Left ventricle myocardium superior (tissue), 1 donor: ENCODE measurements around the gene DYNC1H1. TPM values are rescaled to one million over a fixed set of nuclear protein-coding genes. Genes with fewer than 3 reads are reported as not detected.
A peak's percentile ranks its signal among the peaks of the same experiment; 100 is the strongest.

Source experiments
- ATAC-seq: fragments of 200-7000 bp; cut with Tn5 transposase; one replicate; pipeline ENCODE4 v1.9.1; 2020; ENCODE audit warnings: mild to moderate bottlenecking, moderate library complexity
- DNase-seq: peaks from one replicate; pipeline ENCODE4 v3.0.0-alpha.2; 2020
- intact Hi-C: fragments of 100-400 bp; cut with micrococcal nuclease; formaldehyde crosslinking; loops from one replicate; pipeline ENCODE4 v1.11.0; 2022
- long read RNA-seq: library from polyadenylated mRNA; unstranded; transcript quantifications from one replicate; pipeline ENCODE4 v2.0.0, GENCODE V29; 2021
- total RNA-seq: library from RNA; stranded (reverse); fragmentation: NEBNext Ultra II Directional; extraction: Animal tissue kit (Norgen Biotek cat#: 25700); gene quantifications from one replicate; pipeline ENCODE4 v1.2.1, GENCODE V29; 2021
- donor health status: DM: no; HTN: yes; CAD: no; lungs with severe emphysema.

The DYNC1H1 gene
- 387 TPM for total RNA-seq
- long read RNA-seq, partial matches to known transcripts: 196 of 213 reads
- long read RNA-seq, other reads (novel, unspliced or antisense): 12 of 213 reads

DNA sequence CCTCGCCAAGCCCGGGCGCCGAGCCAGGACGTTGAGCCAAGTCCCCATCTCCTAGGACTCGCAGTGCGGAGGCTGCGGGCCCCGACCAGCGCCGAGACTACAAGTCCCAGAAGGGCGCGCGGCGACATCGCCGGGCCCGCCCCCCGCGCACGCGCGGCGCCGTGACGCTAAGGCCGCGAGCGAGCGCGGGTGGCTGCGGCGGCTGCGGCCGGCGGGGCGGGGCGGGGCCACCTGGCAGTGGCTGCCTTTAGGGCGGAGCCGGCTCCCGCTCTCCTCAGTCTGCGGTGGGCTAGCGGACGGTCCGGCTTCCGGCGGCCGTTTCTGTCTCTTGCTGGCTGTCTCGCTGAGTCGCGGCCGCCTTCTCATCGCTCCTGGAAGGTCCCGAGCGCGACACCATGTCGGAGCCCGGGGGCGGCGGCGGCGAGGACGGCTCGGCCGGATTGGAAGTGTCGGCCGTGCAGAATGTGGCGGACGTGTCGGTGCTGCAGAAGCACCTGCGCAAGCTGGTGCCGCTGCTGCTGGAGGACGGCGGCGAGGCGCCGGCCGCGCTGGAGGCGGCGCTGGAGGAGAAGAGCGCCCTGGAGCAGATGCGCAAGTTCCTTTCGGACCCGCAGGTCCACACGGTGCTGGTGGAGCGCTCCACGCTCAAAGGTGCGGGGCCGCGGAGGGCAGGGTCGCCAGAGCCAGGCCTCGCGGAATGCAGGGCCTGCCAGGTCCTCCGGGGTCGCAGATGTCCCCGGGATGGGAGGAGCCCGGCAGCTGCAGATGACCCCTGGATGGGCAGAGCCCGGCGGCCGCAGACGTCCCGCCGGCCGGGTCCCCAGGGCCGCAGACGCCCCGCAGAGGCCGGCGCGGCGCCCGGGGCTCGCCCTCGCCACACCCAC is at the start of gene DYNC1H1:
Gene DYNC1H1, plus strand, starts transcription at position 277 of the 884 bp plus-strand sequence. Its CDS starts 119 bp downstream, at position 396.
- DNase-seq (peak; percentile 99), ATAC-seq (peak; percentile 90)
- intact Hi-C loops: no loop called here

DNA sequence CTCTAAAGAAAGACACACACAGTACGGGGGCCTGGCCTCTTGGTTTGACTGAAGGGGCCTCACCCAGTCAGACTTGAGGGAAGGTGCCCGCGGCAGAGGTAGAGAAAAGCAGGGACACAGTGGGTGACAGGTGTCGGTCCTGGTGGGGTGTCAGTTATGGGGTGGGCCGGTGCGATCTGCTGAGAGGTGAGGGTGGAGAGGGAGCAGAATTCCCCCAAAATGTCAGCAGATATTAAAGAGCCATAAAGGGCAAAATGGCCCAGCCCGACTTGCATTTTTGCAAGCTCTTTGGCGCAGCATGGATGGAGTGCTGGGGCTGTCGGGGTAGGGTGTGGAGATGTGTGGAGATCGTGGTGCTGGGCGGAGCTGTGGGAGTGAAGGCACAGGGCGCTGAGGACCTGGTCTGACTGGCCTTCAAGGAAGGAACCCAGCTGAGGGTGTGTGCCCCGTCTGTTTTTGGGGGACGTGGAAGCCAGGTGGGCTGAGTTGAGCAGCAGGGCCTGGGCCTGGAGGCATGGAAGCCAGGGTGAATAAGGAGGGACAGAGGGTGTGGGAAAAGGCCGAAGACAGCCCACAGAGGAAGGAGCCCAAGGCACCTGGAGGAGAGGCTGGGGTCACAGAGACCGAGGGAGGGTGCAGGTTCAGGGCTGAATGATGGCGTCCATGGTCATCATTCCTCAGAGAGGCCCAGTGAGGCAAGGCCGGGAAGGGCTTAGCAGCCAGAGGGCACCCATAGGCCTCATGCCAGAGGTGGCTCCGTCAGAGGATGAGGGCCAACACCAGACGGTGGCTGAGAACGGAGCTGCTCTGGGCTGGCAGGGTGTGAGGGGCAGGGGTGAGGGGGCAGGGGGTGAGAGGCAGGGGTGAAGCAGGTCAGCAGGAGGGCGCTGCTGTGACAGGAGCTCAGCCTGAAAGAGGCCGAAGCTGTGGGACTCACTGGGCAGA is 48.2 kb upstream of the DYNC1H1 start:
- intact Hi-C loops: no loop called here
- ATAC-seq (peak; percentile 62), DNase-seq (no peak)

DNA sequence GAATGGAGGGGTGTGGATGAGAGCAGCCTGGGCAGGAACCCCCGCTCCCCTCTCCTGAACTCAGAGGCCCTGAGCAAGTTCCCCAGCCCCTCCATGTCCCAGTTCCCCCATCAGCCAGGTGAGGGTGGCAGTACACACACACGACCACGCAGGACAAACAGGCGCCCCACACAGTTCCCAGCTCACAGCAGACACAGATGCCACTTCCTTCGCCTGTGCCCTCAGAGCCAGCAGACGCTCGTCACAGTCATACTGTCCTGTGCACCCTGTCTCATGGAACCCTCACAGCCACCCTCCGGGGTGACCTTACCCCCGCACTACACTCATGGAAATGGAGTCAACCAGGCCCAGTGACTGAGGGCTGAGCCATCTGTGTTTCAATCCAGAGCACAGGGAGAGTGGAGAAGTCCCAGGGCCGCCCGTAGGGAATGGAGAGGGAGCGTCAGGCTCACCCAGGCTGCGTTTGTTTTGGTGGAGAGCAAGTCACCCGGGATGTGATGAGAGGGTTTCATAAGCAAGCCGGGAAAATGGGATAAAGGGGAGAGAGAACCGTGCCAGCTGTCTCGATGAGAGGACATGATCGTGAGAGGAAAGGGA is 47.5 kb upstream of the DYNC1H1 start:
- no peak for DNase-seq
- ATAC-seq: peak; percentile 40
- intact Hi-C loops: no loop called here

DNA sequence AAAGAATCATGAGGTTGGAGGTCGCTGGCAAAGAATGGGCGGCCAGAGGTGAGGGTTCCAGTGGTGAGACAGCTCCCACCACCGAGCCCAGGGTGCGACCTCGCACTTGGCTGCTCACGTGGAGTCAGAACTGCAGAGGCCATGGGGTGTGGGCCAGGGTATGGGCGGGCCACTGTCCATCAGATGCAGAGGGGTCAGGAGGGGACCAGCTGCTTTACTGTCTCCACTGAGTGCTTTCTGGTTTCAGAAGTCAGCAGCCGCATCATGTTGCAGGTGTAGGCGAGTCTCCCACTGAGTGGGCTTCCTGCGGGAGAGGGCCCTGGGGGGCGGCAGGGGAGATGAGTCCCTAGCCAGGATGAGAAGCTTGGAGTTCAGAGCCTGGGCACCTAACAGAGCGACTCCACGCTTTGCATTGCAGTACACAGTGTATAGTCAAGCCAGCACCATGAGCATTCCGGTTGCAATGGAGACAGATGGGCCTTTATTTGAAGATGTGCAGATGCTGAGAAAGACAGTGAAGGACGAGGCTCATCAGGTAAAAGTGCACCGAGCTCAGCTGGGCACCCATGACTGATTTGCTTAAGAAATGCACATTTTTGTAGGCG is 46.9 kb upstream of the DYNC1H1 start:
- intact Hi-C loops: no loop called here

DNA sequence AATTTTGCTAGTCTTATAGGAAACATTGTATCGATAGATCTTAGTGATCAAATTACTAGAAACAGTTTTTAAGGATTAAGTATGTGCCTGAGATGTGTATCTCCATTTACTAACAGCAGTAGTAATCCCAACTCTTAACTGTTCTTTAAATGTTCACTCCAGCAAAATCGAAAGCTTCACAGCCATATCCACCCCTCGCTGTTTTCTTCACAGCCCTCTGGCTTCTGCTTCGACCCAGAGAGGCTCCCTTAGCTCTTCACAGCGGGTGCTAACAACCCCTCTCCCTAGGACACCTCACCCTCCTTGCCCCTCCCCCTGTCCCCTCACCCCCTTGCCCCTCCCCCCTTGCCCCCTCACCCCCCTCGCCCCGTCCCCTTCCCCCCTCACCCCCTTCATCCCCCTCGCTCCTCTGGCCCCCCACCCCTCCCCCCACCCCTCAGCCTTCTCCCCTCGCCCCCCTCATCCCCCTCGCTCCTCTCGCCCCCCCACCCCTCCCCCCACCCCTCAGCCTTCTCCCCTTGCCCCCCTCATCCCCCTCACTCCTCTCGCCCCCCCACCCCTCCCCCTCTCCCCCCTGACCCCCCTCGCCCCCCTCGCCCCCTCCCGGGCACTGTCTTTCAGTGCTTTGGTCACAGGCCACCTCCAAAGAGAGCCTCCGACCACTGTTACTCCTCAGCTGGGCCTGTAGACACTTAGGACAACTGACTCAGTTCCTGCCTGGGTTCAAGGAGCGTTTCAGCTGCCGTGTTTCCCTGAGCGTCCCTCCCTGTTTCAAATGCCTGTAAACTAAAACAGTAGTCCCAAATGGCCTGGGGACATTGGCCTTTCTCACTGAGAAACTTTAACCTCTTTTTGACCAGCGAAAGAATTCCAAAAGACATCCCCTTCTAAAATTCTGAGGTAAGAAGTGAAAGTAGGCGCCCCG is 46.0 kb upstream of the DYNC1H1 start:
- DNase-seq (no peak), ATAC-seq (no peak)
- intact Hi-C loops: no loop called here

More for the DNA sequence above, 46.9 kb upstream of the DYNC1H1 start:
- no peak for DNase-seq
- ATAC-seq: peak; percentile 19

DNA sequence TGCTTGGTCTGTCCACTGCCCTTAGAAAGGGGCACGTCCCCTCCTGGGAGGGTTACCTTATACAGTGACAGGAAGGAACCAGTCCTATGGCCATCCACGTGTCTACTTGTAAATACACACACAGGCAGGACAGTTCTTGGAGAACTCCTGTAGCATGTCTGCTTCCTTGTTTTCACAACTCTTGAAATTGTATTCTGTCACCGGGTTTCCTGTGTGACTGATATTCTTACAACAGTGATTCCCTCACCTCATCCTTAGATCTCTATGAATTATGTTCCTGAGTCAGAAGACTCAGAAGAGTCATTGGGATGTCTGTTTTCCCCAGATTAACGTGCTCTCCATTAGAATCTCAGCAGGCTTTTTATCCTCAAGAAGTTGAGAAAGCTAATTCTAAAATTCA is 44.1 kb upstream of the DYNC1H1 start:
- no peak for DNase-seq
- intact Hi-C loops: no loop called here
- ATAC-seq: no peak

DNA sequence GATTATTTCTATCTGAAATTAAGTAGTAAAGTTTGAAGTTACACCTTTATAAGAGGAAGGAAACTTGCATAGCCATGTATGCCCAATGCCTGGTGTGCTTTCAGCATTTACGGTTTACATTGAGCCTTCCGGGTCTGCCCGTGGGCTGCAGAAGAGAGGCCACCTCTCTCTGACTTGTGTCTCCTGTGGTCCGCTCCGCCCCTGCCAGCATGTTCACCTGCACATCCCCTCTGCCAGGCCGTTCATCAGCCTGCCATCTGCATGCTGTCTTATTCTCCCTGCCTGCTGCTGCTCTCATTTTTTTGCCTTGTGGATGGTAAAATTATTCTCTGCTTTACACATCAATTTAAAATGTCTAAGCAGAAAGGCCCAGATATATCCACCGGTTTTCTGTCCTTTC is 41.5 kb upstream of the DYNC1H1 start:
- ATAC-seq: no peak
- intact Hi-C loops: no loop called here

DNA sequence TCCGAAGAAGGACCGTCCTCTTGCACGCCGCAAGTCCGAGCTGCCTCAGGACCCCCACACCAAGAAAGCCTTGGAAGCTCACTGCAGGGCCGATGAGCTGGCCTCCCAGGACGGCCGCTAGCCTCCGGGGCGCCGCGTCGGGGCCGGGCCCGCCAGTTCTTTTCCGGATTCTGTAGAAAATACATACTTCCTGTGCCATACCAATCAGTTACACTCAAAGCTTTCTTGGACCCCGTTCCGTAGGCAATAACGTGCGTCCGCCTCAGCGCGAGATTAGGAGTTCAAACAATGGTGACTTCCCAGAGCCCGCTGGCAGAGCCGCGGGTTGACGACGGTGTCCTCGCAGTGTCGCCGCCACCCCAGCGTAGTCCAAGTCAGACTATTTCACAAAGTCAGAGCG is 39.2 kb upstream of the DYNC1H1 start:
- intact Hi-C loops: no loop called here
- ATAC-seq: no peak
- no peak for DNase-seq

More for the DNA sequence above, 41.5 kb upstream of the DYNC1H1 start:
- no peak for DNase-seq

DNA sequence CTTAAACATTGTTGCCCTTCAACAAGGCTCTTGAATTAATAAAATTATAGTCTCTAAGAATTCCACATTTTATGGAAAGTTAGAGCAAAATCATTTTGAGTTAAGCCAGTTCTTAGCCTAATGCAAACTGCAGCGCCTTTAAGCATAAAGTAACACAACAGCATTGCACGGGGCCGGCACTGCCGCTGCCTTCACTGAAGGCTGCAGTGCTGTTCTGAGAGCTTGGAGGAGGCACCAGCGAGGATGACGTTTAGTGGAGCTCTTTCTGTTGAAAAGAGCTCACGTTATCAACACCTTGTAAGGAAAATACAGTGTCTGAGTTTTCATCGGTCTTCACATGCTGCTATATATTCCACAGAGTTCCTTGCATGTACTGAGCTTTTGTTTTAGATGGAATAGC is 38.3 kb upstream of the DYNC1H1 start:
- ATAC-seq: peak; percentile 28
- intact Hi-C loops: no loop called here
- no peak for DNase-seq

DNA sequence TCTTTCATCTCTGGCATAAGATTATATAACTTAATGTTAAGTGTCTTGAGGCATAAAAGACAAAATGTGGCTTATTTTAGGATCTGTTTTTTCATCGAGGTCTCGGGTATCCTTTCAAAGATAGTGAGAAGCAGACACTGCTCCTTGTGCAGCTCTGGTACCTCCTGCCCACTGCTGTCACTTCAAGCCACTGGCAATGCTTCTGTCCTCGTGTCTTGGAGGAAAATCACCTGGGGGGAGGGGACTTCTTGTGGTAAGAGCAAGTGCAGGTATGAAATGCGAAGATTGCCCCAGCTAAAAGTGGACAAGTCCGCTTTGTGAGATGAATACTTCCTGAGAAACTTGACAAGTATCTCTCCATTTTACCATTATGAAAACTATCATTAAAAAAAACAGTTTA is 37.8 kb upstream of the DYNC1H1 start:
- DNase-seq (no peak), ATAC-seq (no peak)
- intact Hi-C loops: no loop called here

DNA sequence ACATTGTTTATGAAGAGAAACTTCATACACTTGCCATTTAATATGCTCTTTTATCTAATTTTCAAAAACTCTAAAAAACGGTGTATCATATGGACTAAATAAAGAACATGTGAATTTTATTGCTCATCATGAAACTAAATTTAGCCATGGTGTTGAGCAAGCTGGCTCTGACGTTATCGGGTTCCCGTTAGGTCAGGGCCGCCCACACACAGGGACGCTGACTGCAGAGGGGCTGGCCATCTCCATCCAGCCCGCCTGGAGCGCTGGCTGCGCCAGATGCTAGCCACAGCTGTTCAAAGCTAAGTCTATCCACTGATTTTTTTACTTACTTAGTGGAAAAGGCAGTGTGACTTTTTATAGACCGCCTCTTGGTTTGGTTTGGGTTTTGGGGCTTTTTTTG is 36.5 kb upstream of the DYNC1H1 start:
- DNase-seq (peak; percentile 94), ATAC-seq (peak; percentile 98)
- intact Hi-C loops: no loop called here

DNA sequence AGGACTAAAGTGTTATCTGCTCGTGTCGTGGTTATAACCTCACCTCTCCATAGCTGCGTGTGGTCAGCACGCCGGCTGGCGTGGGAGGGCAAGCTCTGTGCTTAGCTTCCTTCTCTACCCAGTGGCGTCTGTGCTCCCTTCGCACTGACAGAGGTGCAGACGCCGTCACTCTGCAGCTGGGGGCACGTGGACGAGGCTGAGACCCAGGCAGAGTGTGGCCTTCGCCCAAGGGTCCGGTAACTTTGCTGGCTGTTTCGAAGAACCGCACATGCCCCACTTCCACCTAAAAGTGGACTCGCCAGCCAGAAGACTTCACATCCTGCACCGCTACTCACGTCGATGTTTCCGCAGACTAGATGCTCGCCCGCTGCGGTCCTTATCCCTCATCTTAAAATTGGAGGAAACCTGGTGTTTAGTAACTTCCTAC is 35.9 kb upstream of the DYNC1H1 start:
- intact Hi-C loops: no loop called here
- DNase-seq (no peak), ATAC-seq (peak; percentile 26)

DNA sequence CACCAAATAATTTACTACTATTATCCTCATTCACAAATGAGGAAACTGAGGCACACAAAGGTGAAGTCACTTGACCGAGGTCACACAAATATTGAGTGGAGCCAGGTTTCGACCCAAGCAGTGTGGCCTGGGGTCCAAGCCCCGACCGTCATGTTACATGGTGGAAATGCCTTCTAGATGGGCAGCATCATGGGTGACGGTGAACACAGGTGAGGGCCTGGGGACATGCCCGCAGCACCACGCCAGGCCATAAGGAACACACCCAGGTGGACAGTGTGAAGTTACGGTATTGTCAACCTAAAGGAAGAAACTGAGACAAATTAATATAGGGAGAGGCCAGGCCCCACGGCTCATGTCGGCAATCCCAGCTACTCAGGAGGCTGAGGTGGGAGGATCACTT is 35.3 kb upstream of the DYNC1H1 start:
- ATAC-seq (no peak), DNase-seq (no peak)
- intact Hi-C loops: no loop called here

DNA sequence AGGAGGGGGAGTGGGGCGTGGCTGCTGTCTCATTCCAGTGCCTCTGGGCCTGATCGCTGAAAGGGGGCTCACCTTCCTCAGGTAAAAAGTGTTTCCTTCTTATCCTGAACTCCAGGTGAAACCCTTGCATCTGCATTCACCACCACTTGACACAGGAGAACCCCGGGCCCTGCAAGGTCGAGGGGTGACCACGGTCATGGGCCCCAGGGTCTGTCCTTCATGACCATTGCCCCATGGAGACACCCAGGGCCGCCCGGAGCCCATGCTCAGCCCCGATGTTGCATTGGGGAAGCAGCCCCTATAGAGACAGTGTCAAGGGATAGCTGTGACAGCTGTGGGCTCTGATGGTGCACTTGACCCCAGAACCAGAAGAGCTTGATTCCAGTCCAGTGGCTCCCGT is 34.4 kb upstream of the DYNC1H1 start:
- intact Hi-C loops: no loop called here
- DNase-seq (no peak), ATAC-seq (no peak)

DNA sequence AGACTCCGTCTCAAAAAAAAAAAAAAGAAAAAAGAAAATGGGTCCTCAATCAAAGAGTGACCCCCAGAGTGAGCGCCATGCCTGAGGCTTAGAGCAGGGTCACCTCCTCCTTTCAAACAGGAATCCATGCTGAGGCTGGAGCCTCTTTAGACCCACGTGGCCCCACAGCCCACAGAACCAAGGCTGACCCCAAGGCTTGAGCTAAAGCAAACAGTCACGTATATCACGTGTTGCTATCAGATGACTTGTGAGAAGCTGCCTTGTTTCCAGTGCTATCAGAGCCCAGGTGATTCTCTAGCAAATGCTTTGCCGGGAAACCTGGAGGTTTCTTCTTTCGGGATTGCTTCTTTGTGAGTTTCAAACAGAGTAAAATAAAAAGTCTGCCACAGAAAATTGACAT is 31.7 kb upstream of the DYNC1H1 start:
- intact Hi-C loops: no loop called here
- DNase-seq: no peak
- no peak for ATAC-seq

DNA sequence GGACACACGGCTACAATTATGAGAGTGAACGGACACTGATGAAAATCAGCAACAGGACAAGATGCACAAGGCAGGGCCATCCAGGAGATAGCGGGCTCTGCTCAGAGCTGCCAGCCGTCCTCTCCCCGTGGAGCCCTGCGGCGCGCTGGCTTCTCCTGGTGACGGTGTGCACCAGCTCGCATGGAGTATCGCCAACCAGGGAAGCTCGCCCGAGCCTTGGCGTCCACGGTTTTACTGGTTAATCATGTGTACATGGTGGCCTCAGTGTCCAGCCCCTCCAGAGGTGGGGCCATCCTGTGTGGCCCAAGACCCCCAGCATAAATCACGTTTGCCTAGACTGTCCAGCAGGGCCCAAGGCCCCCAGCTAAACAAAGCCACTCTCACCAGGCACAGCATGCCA is 31.2 kb upstream of the DYNC1H1 start:
- ATAC-seq (no peak), DNase-seq (no peak)
- intact Hi-C loops: no loop called here

DNA sequence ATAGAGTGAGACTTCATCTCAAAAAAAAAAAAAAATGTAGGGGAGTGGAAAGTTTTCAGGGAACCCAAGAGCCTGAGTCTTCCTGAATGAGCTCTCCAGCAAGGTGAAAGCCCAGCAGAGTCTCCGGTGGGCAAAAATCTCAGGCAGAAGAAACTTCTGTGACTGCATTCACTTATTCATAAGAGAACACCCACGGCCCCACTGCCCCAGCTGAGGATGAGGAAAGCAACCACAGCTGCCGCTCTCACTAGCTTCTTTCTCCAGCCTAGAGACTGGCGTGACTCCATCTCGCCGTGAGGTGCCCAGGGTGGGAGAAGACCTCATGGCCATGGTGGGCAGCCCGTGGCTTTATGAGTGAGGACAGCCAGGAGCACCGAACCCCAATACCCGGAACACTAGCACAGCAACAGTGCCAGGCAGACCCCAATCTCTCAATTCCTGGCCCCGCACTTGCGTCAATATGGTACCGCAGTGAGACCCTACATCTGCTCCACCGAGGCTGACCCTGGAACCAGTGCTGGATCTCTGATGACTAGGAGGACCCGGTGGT is 29.7 kb upstream of the DYNC1H1 start:
- DNase-seq: no peak
- no peak for ATAC-seq
- intact Hi-C loops: no loop called here
